Right hindlimb (tissue), 1 donor: ENCODE data around the gene ART3.

Experiments
- DNase-seq: peaks from one replicate; pipeline ENCODE4 v3.0.0-alpha.2; 2018

Gene ART3

GRCh38 chr4:76072760-76073159 lies 1.7 kb upstream of the ART3 start:
- DNase-seq, result no peak

DNA sequence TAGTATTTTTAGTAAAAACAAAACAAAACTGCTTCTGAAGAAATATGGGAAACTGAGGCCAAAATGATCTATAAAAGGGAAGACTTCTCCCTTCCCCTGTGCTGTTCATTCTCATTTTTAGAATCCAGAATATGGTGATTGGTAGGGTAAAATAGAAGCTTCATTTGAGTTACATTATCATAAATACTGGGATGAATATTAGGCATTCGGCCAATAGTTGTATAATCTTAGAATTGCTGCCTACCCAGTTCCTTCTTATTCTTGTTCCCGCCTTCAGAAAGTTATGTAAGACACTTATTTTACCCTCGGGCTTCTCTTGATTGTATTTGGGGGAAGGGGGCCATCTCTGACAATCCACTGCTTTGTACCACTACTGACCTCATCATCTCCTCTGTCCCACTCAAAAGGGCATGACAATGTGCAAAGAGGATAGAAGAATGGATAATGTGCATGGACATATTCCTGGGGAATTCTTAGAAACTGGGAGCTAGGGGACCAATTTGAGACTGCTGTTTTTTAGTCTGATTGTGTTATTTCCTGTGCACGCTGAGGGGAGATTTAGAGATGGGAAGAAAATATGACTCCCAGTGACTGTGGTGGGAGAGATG lies 588 bp downstream of the ART3 start:
- DNase-seq, result no peak

DNA sequence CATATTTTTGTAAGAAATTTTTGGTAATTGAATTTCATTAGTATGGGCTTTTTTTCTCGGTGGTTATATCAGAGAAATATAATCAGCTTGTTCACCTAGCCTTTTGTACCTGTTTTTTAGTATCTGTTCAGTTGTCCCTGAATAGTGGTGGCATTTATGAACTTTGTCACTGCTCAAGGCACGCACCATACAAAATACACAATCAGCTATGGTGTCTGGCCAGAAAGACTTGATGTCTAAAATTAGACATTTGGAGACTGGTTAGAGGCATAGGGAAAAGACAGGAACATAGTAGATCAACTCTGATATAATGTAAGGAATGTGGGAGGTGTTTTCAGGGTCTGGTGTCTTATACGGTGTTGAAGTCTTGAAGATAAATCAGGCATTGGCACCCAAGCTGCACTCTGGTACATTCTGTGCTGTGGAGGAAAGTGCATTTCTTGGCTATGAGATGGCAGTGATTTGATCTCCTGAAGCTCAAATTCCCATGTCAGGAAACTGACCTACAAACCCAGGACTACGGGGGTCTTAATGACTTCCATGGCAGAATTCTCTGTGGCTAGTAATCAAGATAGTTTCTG lies 3.6 kb downstream of the ART3 start:
- DNase-seq, result no peak

DNA sequence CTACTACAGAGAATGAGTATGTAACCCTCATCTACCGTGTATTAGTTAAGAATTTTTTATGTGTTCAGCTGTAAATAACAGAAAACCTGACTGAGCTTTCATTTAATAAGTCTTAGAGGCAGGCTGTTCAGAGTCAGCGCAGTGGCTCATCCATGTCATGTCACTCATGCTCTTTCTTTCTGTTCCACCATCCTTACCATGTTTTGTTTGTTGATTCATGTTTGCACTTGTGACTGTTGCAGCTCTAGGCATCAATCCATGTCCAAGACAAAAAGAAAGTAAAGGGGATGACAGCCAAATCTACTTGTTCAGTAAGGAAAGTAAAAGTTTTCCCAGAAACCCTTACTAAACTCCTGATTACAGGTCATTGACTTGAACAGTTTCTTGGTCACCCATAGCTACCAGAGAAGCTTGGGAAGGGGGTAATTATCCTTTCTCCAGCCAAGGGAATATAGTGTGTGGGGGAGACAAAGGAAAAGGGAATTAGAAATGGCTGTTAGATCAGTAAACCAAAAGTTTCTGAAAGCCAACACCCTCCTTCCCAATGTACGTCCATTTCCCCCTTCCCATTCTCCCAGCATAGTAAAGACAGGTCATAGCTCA lies 9.0 kb downstream of the ART3 start:
- DNase-seq, result no peak

- DNase-seq, result no peak
Observed at GRCh38 chr4:76084542-76084941, 10.0 kb downstream of the ART3 start.

GRCh38 chr4:76087007-76087769 lies 12.7 kb downstream of the ART3 start:
- peak; percentile 39 for DNase-seq

GRCh38 chr4:76088719-76089118 lies 14.2 kb downstream of the ART3 start:
- DNase-seq, result no peak

- DNase-seq, result no peak
Observed at GRCh38 chr4:76090241-76090691, 15.8 kb downstream of the ART3 start.

GRCh38 chr4:76091052-76091451 lies 16.5 kb downstream of the ART3 start:
- DNase-seq, result no peak

GRCh38 chr4:76095568-76095967 lies 21.1 kb downstream of the ART3 start:
- DNase-seq, result no peak

DNA sequence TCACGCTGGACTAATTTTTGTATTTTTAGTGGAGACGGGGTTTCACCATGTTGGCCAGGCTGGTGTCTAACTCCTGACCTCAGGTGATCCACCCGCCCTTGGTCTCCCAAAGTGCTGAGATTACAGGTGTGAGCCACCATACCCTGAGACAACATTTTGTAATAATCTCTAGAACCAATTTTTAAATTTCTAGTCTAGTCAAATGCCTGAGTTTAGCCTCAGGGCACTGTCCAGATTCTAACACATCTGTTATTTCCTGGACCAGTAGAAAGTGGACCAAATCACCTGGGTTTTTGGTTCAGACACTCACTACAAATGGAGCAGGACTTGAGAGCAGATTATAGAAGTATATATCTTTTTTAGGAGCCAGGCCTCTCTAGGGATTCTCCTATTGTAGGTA lies 21.6 kb downstream of the ART3 start:
- no peak for DNase-seq

DNA sequence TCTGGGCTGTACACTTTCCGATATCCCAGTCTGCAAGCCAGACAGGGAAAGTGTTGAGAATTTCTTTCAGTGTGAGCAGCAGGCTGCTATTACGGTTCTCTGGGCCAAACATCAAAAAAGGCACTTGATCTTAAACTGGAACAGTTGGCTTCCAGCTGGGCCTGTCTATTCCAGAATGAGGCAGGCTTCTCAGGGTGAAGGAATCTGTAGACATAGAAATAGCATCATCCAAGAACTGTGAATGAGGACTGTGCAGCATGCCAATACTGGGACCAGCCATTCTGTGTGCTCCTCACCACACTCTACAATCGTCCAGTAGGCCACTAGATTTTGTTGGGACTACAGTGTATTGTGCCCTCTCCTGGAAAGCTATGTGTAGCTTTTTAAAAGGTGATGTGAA lies 31.1 kb downstream of the ART3 start:
- peak; percentile 47 for DNase-seq

GRCh38 chr4:76106442-76106841 lies 31.9 kb downstream of the ART3 start:
- no peak for DNase-seq

DNA sequence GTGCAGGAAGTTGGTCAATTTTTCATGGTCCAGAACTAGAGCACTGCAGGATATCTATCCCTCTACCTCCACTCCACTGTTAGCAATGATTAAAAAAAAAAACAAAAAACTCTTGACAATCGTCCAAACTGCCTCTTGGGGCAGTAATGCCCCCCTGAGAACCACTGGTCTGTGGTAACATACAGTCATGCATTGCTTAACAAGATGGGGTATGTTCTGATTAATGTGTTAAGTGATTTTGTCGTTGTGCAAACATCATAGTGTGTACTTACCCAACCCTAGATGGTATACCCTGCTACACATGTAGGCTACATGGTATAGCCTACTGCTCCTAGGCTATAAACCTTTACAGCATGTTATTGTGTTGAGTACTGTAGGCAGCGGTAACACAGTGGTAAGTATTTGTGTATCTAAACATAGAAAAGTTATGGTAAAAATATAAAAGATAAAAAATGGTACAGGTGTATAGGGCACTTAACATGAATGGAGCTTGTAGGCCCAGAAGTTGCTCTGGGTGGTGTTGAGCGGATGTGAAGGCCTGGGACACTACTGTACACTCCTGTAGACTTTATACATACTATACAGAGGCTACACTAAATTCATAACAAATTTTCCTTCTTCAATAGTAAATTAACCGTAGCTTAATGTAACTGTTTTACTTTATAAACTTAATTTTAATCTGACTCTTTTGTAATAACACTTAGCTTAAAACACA lies 34.1 kb downstream of the ART3 start:
- no peak for DNase-seq

GRCh38 chr4:76116821-76117220 lies 42.3 kb downstream of the ART3 start:
- no peak for DNase-seq

- no peak for DNase-seq
Observed at GRCh38 chr4:76117536-76117935, 43.0 kb downstream of the ART3 start.

DNA sequence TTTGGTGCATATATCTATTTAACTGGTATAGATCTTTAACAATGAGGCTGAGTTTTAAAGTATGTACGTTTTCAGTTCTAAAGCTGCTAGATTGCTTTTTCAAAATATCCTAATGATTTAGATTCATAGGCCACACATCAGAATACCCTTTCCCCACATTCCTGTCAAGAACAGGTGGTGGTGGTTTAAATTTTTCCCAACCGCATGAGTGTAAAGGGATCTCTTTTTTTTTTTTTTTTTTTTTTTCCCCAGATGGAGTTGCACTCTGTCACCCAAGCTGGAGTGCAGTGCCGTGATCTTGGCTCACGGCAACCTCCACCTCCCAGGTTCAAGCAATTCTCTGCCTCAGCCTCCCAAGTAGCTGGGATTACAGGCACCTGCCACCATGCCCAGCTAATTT lies 45.7 kb downstream of the ART3 start:
- no peak for DNase-seq

GRCh38 chr4:76125816-76126215 lies 51.3 kb downstream of the ART3 start:
- DNase-seq, result no peak

DNA sequence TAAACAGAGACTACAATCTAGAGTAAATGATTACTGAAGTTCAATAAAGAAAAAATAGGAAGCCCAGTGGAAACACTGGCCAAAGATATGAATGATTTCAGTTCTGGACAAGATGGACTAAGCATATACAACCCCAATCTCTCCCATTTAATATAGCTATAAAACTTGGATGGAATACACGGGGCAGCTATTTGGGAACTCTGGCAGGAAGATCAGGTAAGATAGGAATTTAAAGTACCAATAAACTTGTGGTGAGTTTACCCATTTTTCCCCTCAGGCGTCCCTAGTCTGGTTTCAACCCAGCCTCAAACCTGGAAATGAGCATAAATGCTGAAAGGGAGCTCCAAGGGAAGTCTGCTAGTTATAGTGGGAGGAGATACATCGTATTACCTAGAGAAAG lies 53.2 kb downstream of the ART3 start:
- no peak for DNase-seq

- DNase-seq, result no peak
Observed at GRCh38 chr4:76141241-76141640, 66.7 kb downstream of the ART3 start.

- DNase-seq, result no peak
Observed at GRCh38 chr4:76144546-76144945, 70.0 kb downstream of the ART3 start.

DNA sequence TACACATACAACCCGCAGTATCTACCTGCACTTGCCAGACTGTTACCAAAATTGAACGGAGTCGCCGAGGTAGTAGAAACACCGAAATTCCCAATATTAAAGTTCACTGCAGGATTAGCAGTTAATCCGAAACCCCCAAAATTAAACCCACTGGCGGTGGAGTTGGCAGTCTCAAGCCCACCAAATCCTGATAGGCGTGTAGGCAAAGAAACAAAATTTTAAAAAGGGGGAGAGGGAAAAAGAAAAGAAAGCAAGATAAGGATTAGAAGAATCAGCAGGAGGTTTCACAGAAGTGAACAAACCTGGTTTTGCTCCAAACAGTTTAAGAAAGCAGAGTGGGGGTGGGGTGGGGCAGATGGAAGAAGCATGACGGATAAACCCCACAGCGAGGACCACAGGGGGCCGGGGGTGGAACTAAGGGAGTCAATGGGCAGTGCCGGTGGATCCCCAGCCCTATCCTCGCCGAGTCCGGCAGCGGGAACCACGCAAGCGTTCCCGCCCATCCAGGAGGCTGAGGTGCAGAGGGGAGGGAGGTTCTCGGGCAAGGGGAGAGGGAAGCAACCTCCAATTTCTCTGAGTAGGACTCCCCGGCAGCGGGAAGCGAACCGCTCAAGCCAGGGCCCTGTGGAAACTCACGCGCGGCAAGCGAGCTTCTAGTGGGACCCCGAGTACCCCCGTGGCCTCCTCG lies 73.1 kb downstream of the ART3 start:
- peak; percentile 82 for DNase-seq
